ENCODE measurements around the gene TMEM235.

DNA sequence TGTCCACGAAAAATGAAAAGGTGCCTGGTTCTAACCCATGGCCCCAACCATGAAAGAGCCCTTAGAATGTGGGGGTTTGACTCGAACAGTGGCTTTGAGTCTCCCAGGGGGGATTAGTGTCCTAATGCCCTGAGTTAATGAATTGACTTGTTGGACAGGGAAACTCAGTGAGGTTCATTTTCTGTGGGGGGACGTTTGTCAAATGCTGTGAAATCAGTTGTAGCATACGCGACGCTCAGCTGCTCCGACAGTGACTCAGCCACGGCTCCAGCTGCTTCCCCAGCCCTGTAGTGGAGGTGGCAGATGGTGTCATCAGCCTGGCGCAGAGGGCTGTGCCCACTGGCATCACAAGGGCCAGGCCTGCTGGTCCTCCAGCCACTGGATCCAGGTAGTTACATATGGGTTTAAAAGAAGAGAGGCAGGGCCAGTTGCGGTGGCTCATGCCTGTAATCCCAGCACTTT, 3.9 kb upstream of the TMEM235 start:
- TF ChIP-seq, protein P1, sequence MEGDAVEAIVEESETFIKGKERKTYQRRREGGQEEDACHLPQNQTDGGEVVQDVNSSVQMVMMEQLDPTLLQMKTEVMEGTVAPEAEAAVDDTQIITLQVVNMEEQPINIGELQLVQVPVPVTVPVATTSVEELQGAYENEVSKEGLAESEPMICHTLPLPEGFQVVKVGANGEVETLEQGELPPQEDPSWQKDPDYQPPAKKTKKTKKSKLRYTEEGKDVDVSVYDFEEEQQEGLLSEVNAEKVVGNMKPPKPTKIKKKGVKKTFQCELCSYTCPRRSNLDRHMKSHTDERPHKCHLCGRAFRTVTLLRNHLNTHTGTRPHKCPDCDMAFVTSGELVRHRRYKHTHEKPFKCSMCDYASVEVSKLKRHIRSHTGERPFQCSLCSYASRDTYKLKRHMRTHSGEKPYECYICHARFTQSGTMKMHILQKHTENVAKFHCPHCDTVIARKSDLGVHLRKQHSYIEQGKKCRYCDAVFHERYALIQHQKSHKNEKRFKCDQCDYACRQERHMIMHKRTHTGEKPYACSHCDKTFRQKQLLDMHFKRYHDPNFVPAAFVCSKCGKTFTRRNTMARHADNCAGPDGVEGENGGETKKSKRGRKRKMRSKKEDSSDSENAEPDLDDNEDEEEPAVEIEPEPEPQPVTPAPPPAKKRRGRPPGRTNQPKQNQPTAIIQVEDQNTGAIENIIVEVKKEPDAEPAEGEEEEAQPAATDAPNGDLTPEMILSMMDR (IDR thresholded peaks at IDR 0.05) = no peak
- TF ChIP-seq POLR2A (IDR thresholded peaks at IDR 0.05) = no peak

Data from heart left ventricle (tissue), 13 donors.